NOMO-1 (cell line): ENCODE measurements around the gene RSPRY1.
"Not testable (repeated sequence)": the region's sequence is repeated elsewhere in the genome, so short reads cannot be mapped to it uniquely, and the experiment has no call there.

ENCODE experiments used
- DNase-seq, 2 experiments: peaks; one replicate each; lab custom pipeline; 2025; ENCODE audit not compliant: unreplicated experiment in 2 of 2; lab: John Stamatoyannopoulos, UW

RSPRY1 gene

GRCh38 chr16:57252148-57252721 lies 66.1 kb downstream of the RSPRY1 start:
- no peak for DNase-seq

GRCh38 chr16:57253466-57253865 lies 67.3 kb downstream of the RSPRY1 start:
- DNase-seq: no peak

- DNase-seq: no peak
These were observed 69.7 kb downstream of the RSPRY1 start for GRCh38 chr16:57255686-57256415.

- DNase-seq: no peak
These were observed 70.7 kb downstream of the RSPRY1 start for GRCh38 chr16:57256601-57257395.

GRCh38 chr16:57257455-57258070 lies 71.4 kb downstream of the RSPRY1 start:
- DNase-seq: no peak

GRCh38 chr16:57258226-57258909 lies 72.2 kb downstream of the RSPRY1 start:
- no peak for DNase-seq

- DNase-seq: no peak
These were observed 72.9 kb downstream of the RSPRY1 start for GRCh38 chr16:57258910-57259475.

- no peak for DNase-seq
These were observed 74.3 kb downstream of the RSPRY1 start for GRCh38 chr16:57260294-57260929.

GRCh38 chr16:57261806-57262205 lies 75.7 kb downstream of the RSPRY1 start:
- no peak for DNase-seq

- no peak for DNase-seq
These were observed 76.9 kb downstream of the RSPRY1 start for GRCh38 chr16:57262841-57263540.

GRCh38 chr16:57263541-57264351 lies 77.6 kb downstream of the RSPRY1 start:
- no peak for DNase-seq

- peak; percentile 9 to 14 for DNase-seq
These were observed 78.3 kb downstream of the RSPRY1 start for GRCh38 chr16:57264381-57264780.

GRCh38 chr16:57264950-57265371 lies 78.8 kb downstream of the RSPRY1 start:
- no peak for DNase-seq

- no peak for DNase-seq
These were observed 79.9 kb downstream of the RSPRY1 start for GRCh38 chr16:57265850-57266530.

GRCh38 chr16:57266531-57267260 lies 80.6 kb downstream of the RSPRY1 start:
- DNase-seq: no peak

GRCh38 chr16:57267343-57267742 lies 81.2 kb downstream of the RSPRY1 start:
- DNase-seq: not testable (repeated sequence)
